Stimulated activated CD4-positive, alpha-beta T cell treated with anti-CD3 and anti-CD28 coated beads, Interleukin-4, amount 100 ng/mL, for 4 hours (primary cell): ENCODE results near the gene KRTAP1-5.
"Not testable (repeated sequence)": the region's sequence is repeated elsewhere in the genome, so short reads cannot be mapped to it uniquely, and the experiment has no call there.

ENCODE experiments used
- DNase-seq, 2 experiments: peaks; one replicate each; pipeline ENCODE4 v3.0.0-alpha.2; 2020

KRTAP1-5 gene

DNA sequence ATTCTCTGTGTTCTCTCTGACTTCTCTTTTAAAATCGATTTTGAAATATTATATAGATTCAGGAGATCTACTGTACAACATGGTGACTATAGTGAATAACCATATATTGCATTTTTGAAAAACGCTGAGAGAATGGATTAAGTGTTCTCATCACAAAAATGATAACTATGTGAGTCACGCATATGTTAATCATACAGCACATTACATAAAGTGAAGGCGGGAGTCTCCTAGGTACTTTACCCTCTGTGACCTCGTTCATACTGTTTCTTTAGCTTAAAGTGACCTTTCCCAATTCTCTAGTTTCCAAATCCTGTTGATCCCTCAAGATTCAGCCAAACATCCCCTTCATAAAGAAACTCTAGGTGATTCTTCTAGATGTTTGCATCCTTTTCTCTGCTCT lies 24.2 kb downstream of the KRTAP1-5 start:
- no peak for DNase-seq

DNA sequence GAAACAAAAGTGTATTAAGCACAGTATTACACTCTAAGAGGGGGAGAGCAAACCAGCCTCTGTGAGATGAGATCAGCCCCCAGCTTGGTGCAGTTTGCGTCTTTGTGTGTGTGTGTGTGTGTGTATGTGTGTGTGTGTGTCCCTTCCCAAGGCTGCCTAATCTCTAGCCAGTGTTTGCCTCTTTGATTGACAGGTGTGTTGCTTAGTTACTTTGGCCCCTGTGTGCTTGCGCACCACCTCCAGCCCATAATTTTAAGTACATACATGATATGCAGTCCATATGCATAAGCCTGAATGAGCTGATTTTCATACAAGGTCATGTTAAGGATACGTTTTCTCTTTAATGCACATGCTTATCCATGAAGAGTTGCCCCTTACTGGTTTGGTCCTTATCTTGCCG lies 25.2 kb downstream of the KRTAP1-5 start:
- no peak for DNase-seq

DNA sequence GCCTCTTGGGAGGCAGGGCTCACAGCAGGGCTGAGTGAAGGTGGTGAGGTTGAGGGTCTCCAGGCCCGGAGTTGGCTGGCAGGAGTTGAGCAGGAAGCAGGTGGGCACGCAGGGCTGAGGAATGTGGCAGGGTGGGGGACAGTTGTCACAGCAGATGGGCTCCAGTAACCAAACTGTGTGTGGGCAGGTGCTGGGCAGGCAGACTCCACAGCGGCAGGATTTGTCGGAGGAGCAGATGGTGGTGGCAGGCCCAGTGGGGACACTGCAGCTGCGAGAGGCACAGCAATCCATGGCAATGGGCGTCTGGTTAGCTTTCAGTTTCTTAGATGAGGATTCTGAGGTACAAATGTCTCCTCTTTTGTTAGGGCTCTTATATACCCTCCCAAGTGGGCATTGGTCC lies 27.4 kb downstream of the KRTAP1-5 start, which contains the start of gene KRTAP3-2:
KRTAP3-2 (minus strand) TSS at position 344 of the 400 bp plus-strand sequence; CDS start at position 291, 53 bp downstream.
- DNase-seq, result not testable (repeated sequence)

DNA sequence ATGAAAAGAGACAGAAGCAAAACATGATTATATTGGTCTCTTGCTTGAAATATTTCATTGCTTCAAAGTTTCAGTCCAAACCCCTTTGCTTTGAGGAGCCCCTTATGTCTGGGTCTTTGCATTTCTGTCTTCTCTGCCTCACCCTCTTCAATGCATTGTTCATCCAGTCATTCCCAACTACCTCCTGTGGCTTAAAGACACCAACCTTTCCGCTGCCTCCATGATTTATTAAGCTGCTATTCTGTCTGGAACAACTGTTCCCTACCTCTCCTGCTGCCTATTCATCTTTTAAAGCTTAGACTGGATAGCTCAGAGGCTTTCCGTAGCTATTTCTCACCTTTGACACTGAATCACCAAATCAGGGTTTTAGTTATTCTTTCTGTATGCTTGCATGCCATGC lies 29.6 kb downstream of the KRTAP1-5 start:
- DNase-seq, result no peak

DNA sequence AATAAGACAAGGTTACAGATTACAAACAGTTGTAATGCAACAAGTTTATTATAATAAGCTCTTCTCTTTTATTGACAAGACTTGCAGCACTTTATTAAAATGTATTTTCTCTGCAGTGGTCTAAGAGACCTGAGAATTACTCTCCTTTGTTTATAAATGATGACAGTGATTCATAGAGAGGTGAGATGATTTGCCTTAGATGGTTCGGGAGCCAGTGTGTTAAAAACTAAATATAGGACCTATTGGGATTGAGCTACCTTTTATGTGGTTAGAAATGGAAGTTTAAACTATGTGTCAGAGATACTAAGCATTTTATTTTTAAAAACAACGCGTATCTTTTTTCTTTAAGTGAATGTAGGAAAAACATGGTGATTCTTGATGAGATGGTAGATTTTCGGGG lies 30.2 kb downstream of the KRTAP1-5 start:
- no peak for DNase-seq

DNA sequence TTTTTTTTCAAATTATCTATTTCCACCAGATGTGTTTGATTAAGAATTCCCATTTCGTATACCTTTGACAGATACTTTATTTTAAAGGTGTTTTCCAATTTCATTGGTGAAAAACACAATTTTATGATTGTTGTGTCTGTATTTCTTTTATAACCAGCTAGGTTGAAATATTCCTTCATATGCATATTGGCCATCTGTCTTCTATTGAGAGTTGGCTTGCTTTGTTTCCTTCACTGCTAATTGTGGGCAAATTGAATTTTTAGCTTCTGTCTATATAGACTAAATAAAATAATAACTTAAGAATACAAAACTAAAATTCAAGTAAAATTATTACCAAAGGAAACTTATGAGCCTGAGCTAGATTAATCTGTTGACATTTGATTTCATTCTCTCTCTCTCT lies 31.9 kb downstream of the KRTAP1-5 start:
- no peak for DNase-seq

DNA sequence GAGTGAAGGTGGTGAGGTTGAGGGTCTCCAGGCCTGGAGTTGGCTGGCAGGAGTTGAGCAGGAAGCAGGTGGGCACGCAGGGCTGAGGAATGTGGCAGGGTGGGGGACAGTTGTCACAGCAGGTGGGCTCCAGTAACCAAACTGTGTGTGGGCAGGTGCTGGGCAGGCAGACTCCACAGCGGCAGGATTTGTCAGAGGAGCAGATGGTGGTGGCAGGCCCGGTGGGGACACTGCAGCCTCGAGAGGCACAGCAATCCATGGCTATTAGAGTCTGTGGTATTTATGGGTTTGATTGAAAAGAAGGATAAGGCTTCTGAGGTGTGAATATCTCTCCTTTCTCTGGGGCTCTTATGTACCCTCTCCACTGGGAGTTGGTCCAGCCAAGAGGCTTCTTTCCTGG lies 33.2 kb downstream of the KRTAP1-5 start, which contains the start of gene KRTAP3-3:
KRTAP3-3 (minus strand) TSS at position 326 of the 400 bp plus-strand sequence; CDS start at position 259, 67 bp downstream.
- DNase-seq, result no peak

DNA sequence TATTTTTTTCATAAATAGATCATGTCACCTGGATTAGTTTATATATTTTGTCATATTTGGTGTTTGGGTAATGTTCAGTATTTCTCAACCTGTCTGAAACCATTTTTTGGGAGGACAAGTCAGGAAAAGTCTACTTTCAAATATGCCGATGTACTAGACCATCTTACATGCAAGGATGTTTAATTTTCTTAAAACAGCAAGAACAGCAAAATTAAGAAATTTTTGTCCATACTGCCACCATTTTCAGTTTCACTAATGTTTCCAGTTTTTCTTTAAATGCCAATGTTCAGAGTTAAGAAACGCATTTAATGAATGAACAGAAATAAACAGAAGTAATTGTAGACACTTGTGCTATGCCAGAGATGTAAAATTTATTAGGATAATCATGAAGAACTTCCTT lies 33.9 kb downstream of the KRTAP1-5 start:
- DNase-seq, result no peak

DNA sequence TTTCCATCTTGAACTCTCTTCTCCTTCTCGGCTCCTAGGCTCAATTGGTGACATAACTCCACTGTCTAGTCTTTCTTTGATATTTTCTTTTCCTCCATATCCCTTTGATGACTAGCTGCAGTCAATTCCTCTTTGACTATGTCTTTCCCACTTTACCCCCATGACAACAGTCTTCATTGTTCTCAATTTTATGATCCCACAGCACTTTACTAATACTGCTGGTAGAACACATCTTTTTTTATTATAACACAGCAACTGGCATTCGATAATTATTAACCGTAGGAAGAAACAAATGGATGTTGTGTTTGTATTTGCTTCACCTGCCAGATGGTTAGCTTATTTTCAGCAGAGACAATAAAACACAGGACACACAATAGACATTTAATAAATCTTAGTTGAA lies 34.3 kb downstream of the KRTAP1-5 start:
- DNase-seq, result no peak

DNA sequence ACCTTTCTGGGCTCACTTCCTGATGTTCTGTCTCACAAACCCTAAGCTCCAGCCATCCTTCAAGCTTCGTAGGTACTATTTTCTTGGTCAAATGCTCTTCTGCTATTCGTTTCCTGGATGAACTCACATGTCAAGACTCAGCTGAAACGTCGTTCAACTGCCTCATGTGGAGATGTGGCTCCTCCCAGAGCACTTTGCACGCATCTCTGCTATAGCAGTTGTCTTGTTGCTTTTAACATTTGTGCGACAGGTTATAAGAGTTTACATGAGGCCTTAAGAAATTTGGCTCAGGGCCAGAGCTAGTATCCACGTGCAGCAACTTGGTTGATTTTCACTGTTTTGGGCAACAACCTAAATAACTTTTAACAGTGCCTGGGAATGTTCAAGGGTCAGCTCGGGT lies 40.1 kb downstream of the KRTAP1-5 start:
- DNase-seq, result no peak

DNA sequence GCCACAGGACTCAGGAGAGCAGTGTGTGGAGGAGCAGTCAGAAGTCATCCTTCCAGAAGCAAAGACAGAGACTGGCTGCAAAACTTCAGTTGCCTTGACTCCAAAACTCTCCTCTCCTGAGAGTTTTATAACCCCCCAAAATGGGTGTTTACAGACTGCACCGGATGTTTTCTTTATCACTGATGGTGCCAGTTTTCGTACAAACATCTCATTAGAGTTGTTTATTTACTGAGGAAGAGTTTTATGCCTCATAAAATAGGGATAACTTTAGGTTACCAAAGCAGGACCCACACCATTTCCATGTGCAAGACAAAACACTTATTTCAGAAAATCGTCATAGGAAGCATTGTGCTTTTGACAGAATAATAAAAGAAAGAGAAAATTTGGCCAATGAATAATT lies 42.8 kb downstream of the KRTAP1-5 start, which contains the start of gene KRT40:
KRT40 (minus strand) TSS at position 101 of the 400 bp plus-strand sequence; CDS start at position 48, 53 bp downstream.
- no peak for DNase-seq

DNA sequence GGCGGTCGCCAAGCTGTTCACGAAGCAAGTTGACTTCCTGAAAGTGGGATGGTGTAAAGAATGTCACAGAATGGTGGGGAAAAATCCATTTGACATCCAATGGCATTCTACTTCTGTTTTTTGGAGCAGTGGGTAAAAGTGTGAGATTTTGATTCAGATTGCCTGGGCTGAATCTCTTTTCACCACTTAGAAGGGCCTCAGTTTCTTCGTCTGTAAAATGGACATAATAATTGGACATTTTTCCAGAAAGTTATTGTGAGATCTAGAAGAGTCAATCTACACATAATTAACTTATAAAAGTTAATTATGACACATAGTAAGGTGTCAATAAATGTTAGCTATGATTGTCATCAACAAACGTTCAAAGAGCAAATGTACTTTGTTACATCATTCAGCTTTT lies 45.9 kb downstream of the KRTAP1-5 start:
- no peak for DNase-seq

DNA sequence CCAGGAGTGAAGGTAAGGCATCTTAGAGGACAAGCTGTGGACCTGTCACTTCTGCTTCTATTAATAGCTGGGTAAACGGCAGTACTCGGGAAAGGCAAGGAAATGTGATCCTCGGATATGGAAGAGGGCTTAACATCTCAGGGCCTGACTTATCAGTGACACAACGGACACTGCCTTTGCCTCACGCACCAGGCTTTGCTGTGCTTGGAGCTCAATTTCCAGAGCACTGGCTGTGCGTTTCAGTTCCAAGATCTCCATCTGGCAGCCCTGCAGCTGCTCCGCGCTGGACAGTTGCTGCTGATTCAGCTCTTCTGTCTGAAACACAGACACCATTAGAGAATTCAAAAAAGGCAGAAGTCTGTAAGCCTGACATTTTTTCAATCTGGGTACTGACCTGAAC lies 46.4 kb downstream of the KRTAP1-5 start:
- DNase-seq, result no peak

DNA sequence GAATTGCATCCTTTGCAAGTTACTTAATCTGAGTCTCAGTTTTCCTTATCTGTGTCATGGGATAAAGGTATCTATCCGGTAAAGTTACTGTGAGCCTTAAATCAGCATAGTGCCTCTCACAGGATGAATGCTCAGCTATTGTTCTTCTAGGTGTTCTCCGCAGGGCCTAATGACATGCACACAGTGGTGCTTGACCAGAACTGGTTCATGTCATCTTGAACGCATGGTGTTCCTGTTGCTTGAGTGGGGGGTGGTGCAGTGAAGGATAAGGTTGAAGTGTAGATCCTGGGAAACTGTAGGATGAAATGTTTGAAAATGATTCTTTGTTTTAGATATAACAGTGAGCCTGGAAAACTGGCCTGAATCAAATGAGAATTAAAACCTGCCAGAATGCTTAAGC lies 46.9 kb downstream of the KRTAP1-5 start:
- no peak for DNase-seq

DNA sequence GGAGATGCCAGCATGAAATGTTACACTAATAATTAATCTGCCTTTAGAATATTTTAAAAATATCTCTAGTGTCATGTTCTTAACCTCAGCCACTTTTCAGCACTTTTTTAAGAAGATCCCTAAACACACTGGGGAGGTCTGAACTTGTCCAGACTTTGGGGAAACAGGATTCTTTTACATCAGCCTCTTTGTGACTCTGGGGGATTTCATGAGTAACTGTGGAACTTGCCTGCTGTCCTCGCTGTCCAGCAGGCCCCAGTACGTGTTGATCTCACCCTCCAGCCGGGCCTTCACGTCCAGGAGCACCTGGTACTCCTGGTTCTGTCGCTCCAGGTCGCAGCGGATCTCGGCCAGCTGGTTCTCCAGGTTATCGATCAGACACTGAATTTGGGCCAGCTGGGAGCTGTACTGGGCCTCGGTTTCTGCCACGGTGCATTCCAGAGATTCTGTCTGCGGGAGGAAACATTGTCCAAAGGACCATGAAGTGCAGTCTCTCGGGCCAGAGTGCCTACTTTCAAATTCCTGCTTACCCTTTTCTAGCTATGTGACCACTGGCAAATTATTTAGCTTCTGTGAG lies 48.3 kb downstream of the KRTAP1-5 start:
- no peak for DNase-seq
